Measurements from ENCODE around the gene HOMER2.

HOMER2 gene

GRCh38 chr15:82875411-82876003, 77.0 kb downstream of the HOMER2 start:
- CTCF ChIA-PET: no interaction called here
- TF ChIP-seq ZNF398 (tag by site-specific recombination; IDR thresholded peaks at IDR 0.05): no peak
- no peak for TF ChIP-seq ZNF324 (tag by site-specific recombination; IDR thresholded peaks at IDR 0.05)
- TF ChIP-seq KLF9 (tag by site-specific recombination; IDR thresholded peaks at IDR 0.05; ENCODE audit: low read depth): no peak
- no peak for TF ChIP-seq KLF10 (tag by site-specific recombination; IDR thresholded peaks at IDR 0.05)
- TF ChIP-seq HOXA7 (CRISPR knock-in tag; IDR thresholded peaks at IDR 0.05; ENCODE audit: borderline replicate concordance): no peak
- no peak for TF ChIP-seq ZNF624 (tag by site-specific recombination; IDR thresholded peaks at IDR 0.05)
- TF ChIP-seq ZNF426 (tag by site-specific recombination; IDR thresholded peaks at IDR 0.05): no peak
- no peak for TF ChIP-seq ZNF10 (tag by site-specific recombination; IDR thresholded peaks at IDR 0.05)
- TF ChIP-seq BCL11A (tag by site-specific recombination; IDR thresholded peaks at IDR 0.05; ENCODE audit: low read depth): no peak
- TF ChIP-seq ZNF518A (tag by site-specific recombination; conservative IDR thresholded peaks at IDR 0.05; ENCODE audit: low read depth): no peak
- TF ChIP-seq ZNF629 (tag by site-specific recombination; IDR thresholded peaks at IDR 0.05): no peak
- TF ChIP-seq ZNF394 (tag by site-specific recombination; IDR thresholded peaks at IDR 0.05; ENCODE audit: borderline replicate concordance): no peak
- no peak for TF ChIP-seq ZNF555 (tag by site-specific recombination; conservative IDR thresholded peaks at IDR 0.05)
- TF ChIP-seq PRDM10 (tag by site-specific recombination; IDR thresholded peaks at IDR 0.05): no peak
- no peak for TF ChIP-seq PATZ1 (tag by site-specific recombination; IDR thresholded peaks at IDR 0.05)
- Histone ChIP-seq H3K36me3 (ENCODE audit: control insufficient read depth in 2 of 2, insufficient read depth in 1 of 2, low read length in 2 of 2) (peaks cover 0 to 28% of the 10 kb centered on the region in 2 experiments; a peak in 2 of 3 replicates), H3K4me3 (ENCODE audit: low read depth, low read length) (no peak overlapping the region), H3K27ac (ENCODE audit: extremely low read depth, low read depth, low read length) (no peak overlapping the region), H3K4me1 (ENCODE audit: control insufficient read depth, insufficient read depth, low read length) (no peaks in the 10 kb centered on the region), H3K9me3 (ENCODE audit: control insufficient read depth, insufficient read depth, low read depth, low read length) (no peaks in the 10 kb centered on the region)
- POLR2A ChIA-PET: no interaction called here

All from HEK293 (cell line).